Osteoblast (primary cell): Measurements from ENCODE around the gene ROPN1L. TPM values are rescaled to one million over a fixed set of nuclear protein-coding genes. Genes with fewer than 3 reads are reported as not detected.
"Not testable (repeated sequence)": the region's sequence is repeated elsewhere in the genome, so short reads cannot be mapped to it uniquely, and the experiment has no call there.

Experiments used
- DNase-seq: peaks from one replicate; pipeline ENCODE4 v3.0.0; 2011; ENCODE audit warnings: low spot score, mixed read lengths; ENCODE audit not compliant: insufficient read length; ENCODE audit errors: missing footprints
- H2AFZ ChIP-seq: 2 replicates; pipeline ENCODE4 v1.6.0; 2011; ENCODE audit warnings: mild to moderate bottlenecking, low read length
- H3K27ac ChIP-seq: 2 replicates; pipeline ENCODE4 v1.5.1; 2011; ENCODE audit warnings: mild to moderate bottlenecking, low read depth, low read length, moderate library complexity
- H3K27me3 ChIP-seq: 2 replicates; pipeline ENCODE4 v1.6.0; 2012; ENCODE audit warnings: mild to moderate bottlenecking, control low read depth, inconsistent platforms, low read length, moderate library complexity; ENCODE audit not compliant: insufficient read depth
- H3K36me3 ChIP-seq: 2 replicates; pipeline ENCODE4 v1.5.1; 2011; ENCODE audit warnings: mild to moderate bottlenecking, low read length, control low read depth, moderate library complexity; ENCODE audit not compliant: insufficient read depth
- H3K4me1 ChIP-seq: 2 replicates; pipeline ENCODE4 v1.5.1; 2011; ENCODE audit warnings: mild to moderate bottlenecking, low read length, control low read depth, moderate library complexity; ENCODE audit not compliant: insufficient read depth
- H3K4me2 ChIP-seq: 2 replicates; pipeline ENCODE4 v1.6.0; 2011; ENCODE audit warnings: mild to moderate bottlenecking, low read length; ENCODE audit not compliant: insufficient read depth
- H3K4me3 ChIP-seq: fragments of 200-600 bp; sonication (generic); 3 replicates; pipeline ENCODE4 v1.5.1; 2012; ENCODE audit warnings: mild to moderate bottlenecking, low read length, inconsistent platforms; ENCODE audit not compliant: insufficient read depth
- H3K79me2 ChIP-seq: 2 replicates; pipeline ENCODE4 v1.6.0; 2012; ENCODE audit warnings: mild to moderate bottlenecking, low read length, control low read depth, inconsistent platforms; ENCODE audit not compliant: insufficient read depth
- H3K9me3 ChIP-seq: 2 replicates; pipeline ENCODE4 v1.5.1; 2011; ENCODE audit warnings: low read depth, low read length, control low read depth
- H4K20me1 ChIP-seq: 2 replicates; pipeline ENCODE4 v1.6.0; 2012; ENCODE audit warnings: mild to moderate bottlenecking, low read length, control low read depth; ENCODE audit not compliant: insufficient read depth
- total RNA-seq: library from RNA; depleted of rRNA; stranded (reverse); fragments of >200 nt; gene quantifications from 2 replicates; pipeline ENCODE4 v1.2.3, GENCODE V29; 2012
- TF ChIP-seq, protein P1 (sequence below): IDR thresholded peaks from 2 replicates; pipeline ENCODE4 v1.5.1; 2011; ENCODE audit warnings: mild to moderate bottlenecking, low read depth, low read length, moderate library complexity; ENCODE audit errors: extremely low read depth

Gene ROPN1L
- total RNA-seq, 1 donor, result 0.72 TPM

DNA sequence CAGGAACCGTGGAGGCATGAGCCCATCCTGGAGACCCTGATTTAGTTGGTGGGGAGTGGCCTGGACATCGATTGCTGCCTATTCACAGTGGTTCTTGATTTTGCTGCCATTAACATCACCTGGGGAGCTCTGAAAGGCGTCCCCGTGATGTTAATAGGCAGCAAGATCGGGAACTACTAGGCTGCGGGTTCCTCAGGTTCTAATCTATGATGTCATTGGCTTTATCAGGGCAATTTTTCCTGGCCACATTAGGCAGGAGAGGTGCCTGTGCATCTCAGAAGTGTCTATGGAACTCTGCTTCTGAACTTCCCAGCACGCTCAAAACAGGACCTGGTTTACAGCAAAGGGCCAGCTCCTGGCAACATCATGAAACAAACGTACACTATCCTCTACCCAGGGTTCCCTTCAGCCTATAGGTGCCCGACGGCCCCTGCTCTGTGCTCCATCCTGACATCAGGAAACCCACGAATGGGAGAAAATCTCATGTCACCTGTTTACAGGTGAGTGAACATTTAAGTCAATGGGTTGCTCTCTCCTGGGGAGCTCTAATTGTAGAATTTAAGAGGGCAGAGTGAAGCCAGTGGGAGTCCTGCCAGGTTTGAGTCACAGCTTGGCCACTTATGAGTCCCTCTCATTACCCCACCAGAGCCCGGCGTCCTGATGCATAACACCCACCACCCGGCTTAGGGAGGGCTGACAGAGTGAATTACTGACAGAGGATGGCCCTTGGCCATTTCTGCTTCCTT is 49.4 kb downstream of the ROPN1L start:
- DNase-seq, result no peak
- Histone ChIP-seq H3K27ac (no peak overlapping the region), H2AFZ (no peak overlapping the region), H4K20me1 (no peaks in the 10 kb centered on the region), H3K79me2 (no peaks in the 10 kb centered on the region), H3K4me1 (peaks cover 5% of the 10 kb centered on the region), H3K36me3 (no peaks in the 10 kb centered on the region), H3K4me3 (no peak overlapping the region), H3K9me3 (no peaks in the 10 kb centered on the region), H3K4me2 (no peak overlapping the region), H3K27me3 (no peaks in the 10 kb centered on the region)
- TF ChIP-seq, protein P1, sequence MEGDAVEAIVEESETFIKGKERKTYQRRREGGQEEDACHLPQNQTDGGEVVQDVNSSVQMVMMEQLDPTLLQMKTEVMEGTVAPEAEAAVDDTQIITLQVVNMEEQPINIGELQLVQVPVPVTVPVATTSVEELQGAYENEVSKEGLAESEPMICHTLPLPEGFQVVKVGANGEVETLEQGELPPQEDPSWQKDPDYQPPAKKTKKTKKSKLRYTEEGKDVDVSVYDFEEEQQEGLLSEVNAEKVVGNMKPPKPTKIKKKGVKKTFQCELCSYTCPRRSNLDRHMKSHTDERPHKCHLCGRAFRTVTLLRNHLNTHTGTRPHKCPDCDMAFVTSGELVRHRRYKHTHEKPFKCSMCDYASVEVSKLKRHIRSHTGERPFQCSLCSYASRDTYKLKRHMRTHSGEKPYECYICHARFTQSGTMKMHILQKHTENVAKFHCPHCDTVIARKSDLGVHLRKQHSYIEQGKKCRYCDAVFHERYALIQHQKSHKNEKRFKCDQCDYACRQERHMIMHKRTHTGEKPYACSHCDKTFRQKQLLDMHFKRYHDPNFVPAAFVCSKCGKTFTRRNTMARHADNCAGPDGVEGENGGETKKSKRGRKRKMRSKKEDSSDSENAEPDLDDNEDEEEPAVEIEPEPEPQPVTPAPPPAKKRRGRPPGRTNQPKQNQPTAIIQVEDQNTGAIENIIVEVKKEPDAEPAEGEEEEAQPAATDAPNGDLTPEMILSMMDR, result no peak

DNA sequence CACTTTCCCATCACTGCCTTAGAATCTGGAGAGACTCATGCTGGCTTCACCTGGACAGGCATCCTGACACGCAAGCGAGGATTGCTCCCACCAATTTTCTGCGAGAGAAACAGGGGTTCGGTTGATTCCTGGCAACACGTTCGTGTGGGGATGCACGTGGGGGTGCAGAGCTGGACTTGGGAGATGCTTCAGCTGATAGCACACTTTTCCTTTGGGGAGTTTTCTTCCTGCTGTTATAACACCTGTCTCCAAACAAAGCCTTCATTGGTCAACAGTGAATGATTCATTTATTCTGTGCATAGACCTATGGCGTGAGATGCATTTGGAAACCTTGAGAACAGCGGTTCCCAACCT is 50.0 kb downstream of the ROPN1L start:
- H3K4me1 ChIP-seq, result peaks cover 5% of the 10 kb centered on the region
- no peak overlapping the region for H3K27ac ChIP-seq
- H3K27me3 ChIP-seq, result no peaks in the 10 kb centered on the region
- H3K4me2 ChIP-seq, result no peak overlapping the region
- TF ChIP-seq, protein P1, result no peak
- H2AFZ ChIP-seq, result no peak overlapping the region
- no peak for DNase-seq
- H4K20me1 ChIP-seq, result no peaks in the 10 kb centered on the region
- H3K4me3 ChIP-seq, result no peak overlapping the region
- H3K9me3 ChIP-seq, result no peaks in the 10 kb centered on the region
- no peaks in the 10 kb centered on the region for H3K36me3 ChIP-seq
- H3K79me2 ChIP-seq, result no peaks in the 10 kb centered on the region

DNA sequence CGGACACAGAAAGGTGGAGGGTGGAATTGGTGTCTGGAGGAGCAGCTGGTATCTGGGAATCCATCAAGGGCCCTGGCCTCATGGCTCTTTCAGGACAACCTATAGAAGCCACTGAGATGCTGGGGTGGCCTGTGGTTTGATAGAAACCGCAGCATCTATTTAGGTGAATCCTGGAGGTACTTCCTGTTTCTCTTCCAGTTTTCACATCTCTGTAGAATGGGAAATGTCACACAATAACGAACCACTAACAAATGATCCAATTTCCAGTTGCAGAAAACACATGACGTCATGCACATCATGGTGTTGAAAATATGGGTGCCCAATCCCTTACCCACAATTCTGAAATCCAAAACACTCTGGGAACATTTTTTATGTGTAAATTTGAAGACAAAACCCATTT is 52.2 kb downstream of the ROPN1L start:
- TF ChIP-seq, protein P1, result no peak
- no peaks in the 10 kb centered on the region for H3K79me2 ChIP-seq
- no peaks in the 10 kb centered on the region for H3K27me3 ChIP-seq
- H3K4me1 ChIP-seq, result peaks cover 5% of the 10 kb centered on the region
- no peak overlapping the region for H2AFZ ChIP-seq
- no peaks in the 10 kb centered on the region for H3K9me3 ChIP-seq
- H3K4me3 ChIP-seq, result no peak overlapping the region
- H3K4me2 ChIP-seq, result no peak overlapping the region
- H3K27ac ChIP-seq, result no peak overlapping the region
- no peak for DNase-seq
- no peaks in the 10 kb centered on the region for H4K20me1 ChIP-seq
- H3K36me3 ChIP-seq, result no peaks in the 10 kb centered on the region

DNA sequence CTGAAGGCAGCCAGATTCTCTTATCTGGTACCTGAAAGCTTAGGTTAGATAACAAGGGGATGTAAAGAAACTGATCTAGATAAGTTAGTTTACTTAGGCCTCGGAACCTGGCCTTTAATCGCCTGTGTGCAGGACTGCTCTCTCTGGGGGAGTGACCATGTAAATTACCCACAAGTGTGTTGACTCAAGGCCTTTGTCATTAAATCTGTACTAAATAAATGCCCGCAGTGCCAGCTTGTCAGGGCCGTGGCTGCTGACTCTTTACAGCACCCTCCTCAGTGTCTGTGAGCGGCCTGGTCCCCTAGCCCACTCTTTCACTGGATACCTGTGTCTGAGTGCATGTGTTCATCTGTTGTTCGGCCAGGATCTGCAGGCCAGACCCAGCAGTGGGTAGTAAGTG is 52.8 kb downstream of the ROPN1L start:
- not testable (repeated sequence) for H3K79me2 ChIP-seq, H2AFZ ChIP-seq, H3K4me3 ChIP-seq, H3K9me3 ChIP-seq, H3K27ac ChIP-seq, H3K4me1 ChIP-seq, H4K20me1 ChIP-seq, H3K4me2 ChIP-seq, H3K36me3 ChIP-seq, H3K27me3 ChIP-seq, DNase-seq
